KMS-11 (cell line): ENCODE results near the gene MIB2.

Experiments used
- H2AFZ ChIP-seq: fragments of 200-600 bp; sonication (generic); 2 replicates; pipeline ENCODE4 v1.6.1; 2016; ENCODE audit warnings: antibody characterized with exemption, mixed run types, low read depth
- H3K27ac ChIP-seq: fragments of 200-600 bp; sonication (generic); 2 replicates; pipeline ENCODE4 v1.6.1; 2016; ENCODE audit warnings: mild to moderate bottlenecking, mixed run types
- H3K27me3 ChIP-seq: fragments of 200-600 bp; sonication (generic); 2 replicates; pipeline ENCODE4 v1.6.1; 2017; ENCODE audit warnings: mild to moderate bottlenecking, low read depth, mixed run types, moderate library complexity; ENCODE audit not compliant: insufficient read depth
- H3K36me3 ChIP-seq: fragments of 200-600 bp; sonication (generic); 2 replicates; pipeline ENCODE4 v1.6.1; 2017; ENCODE audit warnings: mild to moderate bottlenecking, mixed run types; ENCODE audit not compliant: insufficient read depth
- H3K4me1 ChIP-seq: fragments of 200-600 bp; sonication (generic); 2 replicates; pipeline ENCODE4 v1.6.1; 2016; ENCODE audit warnings: mild to moderate bottlenecking, low read depth, mixed run types; ENCODE audit not compliant: poor library complexity, severe bottlenecking
- H3K4me2 ChIP-seq: fragments of 200-600 bp; sonication (generic); 2 replicates; pipeline ENCODE4 v1.7.0; 2016; ENCODE audit warnings: mild to moderate bottlenecking, mixed run types
- H3K4me3 ChIP-seq: fragments of 200-600 bp; sonication (generic); IDR thresholded peaks from 2 replicates; pipeline ENCODE4 v1.6.1; 2017; ENCODE audit warnings: low read depth, low read length, mixed read lengths; ENCODE audit not compliant: insufficient read depth
- H3K79me2 ChIP-seq: fragments of 200-600 bp; sonication (generic); 2 replicates; pipeline ENCODE4 v1.6.1; 2016; ENCODE audit warnings: low read depth, mixed run types; ENCODE audit not compliant: insufficient read depth
- H3K9ac ChIP-seq: fragments of 200-600 bp; sonication (generic); 2 replicates; pipeline ENCODE4 v1.6.1; 2016; ENCODE audit warnings: mild to moderate bottlenecking, mixed run types
- H4K20me1 ChIP-seq: fragments of 200-600 bp; sonication (generic); 2 replicates; pipeline ENCODE4 v1.6.1; 2016; ENCODE audit warnings: mild to moderate bottlenecking, mixed run types; ENCODE audit not compliant: insufficient read depth
- CTCF ChIP-seq: fragments of 200-600 bp; sonication (generic); conservative IDR thresholded peaks from 2 replicates; pipeline ENCODE4 v1.6.1; 2017; ENCODE audit warnings: low read depth, mild to moderate bottlenecking, antibody characterized with exemption, low read length, moderate library complexity, mixed read lengths

Gene MIB2

GRCh38 chr1:1618396-1619068 lies 3.2 kb downstream of the MIB2 start:
- no peaks in the 10 kb centered on the region for H4K20me1 ChIP-seq
- H3K27me3 ChIP-seq = no peaks in the 10 kb centered on the region
- H3K27ac ChIP-seq = no peak overlapping the region
- H2AFZ ChIP-seq = no peak overlapping the region
- H3K4me3 ChIP-seq = no peak overlapping the region
- H3K9ac ChIP-seq = no peak overlapping the region
- H3K4me2 ChIP-seq = no peak overlapping the region
- no peak for TF ChIP-seq CTCF
- no peaks in the 10 kb centered on the region for H3K79me2 ChIP-seq
- H3K36me3 ChIP-seq = no peaks in the 10 kb centered on the region
- peaks cover 16% of the 10 kb centered on the region for H3K4me1 ChIP-seq

- Histone ChIP-seq H3K4me1 (peaks cover 8% of the 10 kb centered on the region), H3K36me3 (no peaks in the 10 kb centered on the region)
- peak; percentile 38 for TF ChIP-seq CTCF
Observed at GRCh38 chr1:1619917-1620361, 4.6 kb downstream of the MIB2 start.

GRCh38 chr1:1620433-1621139 lies 5.3 kb downstream of the MIB2 start:
- no peak overlapping the region for H2AFZ ChIP-seq
- no peak overlapping the region for H3K4me2 ChIP-seq
- no peak overlapping the region for H3K4me3 ChIP-seq
- H3K4me1 ChIP-seq = peaks cover 8% of the 10 kb centered on the region
- H3K27ac ChIP-seq = no peak overlapping the region
- no peak overlapping the region for H3K9ac ChIP-seq
- no peaks in the 10 kb centered on the region for H3K36me3 ChIP-seq
- TF ChIP-seq CTCF = no peak
- H4K20me1 ChIP-seq = no peaks in the 10 kb centered on the region
- H3K79me2 ChIP-seq = no peaks in the 10 kb centered on the region
- no peaks in the 10 kb centered on the region for H3K27me3 ChIP-seq

More at GRCh38 chr1:1619917-1620361, 4.6 kb downstream of the MIB2 start:
- H3K79me2 ChIP-seq = no peaks in the 10 kb centered on the region
- H4K20me1 ChIP-seq = no peaks in the 10 kb centered on the region
- no peak overlapping the region for H3K9ac ChIP-seq
- no peak overlapping the region for H3K4me2 ChIP-seq
- no peak overlapping the region for H3K4me3 ChIP-seq
- H3K27me3 ChIP-seq = no peaks in the 10 kb centered on the region
- H2AFZ ChIP-seq = no peak overlapping the region
- no peak overlapping the region for H3K27ac ChIP-seq

GRCh38 chr1:1621173-1622009 lies 6.1 kb downstream of the MIB2 start:
- Histone ChIP-seq H4K20me1 (no peaks in the 10 kb centered on the region), H3K36me3 (no peaks in the 10 kb centered on the region), H3K4me2 (no peak overlapping the region), H3K27ac (no peak overlapping the region), H3K4me1 (peaks cover 8% of the 10 kb centered on the region), H2AFZ (no peak overlapping the region), H3K79me2 (no peaks in the 10 kb centered on the region), H3K27me3 (no peaks in the 10 kb centered on the region), H3K9ac (no peak overlapping the region), H3K4me3 (no peak overlapping the region)
- TF ChIP-seq CTCF = no peak
